ENCODE data around the gene HK1. TPM values are rescaled to one million over a fixed set of nuclear protein-coding genes. Genes with fewer than 3 reads are reported as not detected.

Gene HK1
- total RNA-seq, 2 experiments from 2014 or later = 13.1 to 31.5 TPM

- CTCF ChIA-PET (ENCODE audit: unreplicated experiment) = no interaction called here
- TF ChIP-seq, protein P1, sequence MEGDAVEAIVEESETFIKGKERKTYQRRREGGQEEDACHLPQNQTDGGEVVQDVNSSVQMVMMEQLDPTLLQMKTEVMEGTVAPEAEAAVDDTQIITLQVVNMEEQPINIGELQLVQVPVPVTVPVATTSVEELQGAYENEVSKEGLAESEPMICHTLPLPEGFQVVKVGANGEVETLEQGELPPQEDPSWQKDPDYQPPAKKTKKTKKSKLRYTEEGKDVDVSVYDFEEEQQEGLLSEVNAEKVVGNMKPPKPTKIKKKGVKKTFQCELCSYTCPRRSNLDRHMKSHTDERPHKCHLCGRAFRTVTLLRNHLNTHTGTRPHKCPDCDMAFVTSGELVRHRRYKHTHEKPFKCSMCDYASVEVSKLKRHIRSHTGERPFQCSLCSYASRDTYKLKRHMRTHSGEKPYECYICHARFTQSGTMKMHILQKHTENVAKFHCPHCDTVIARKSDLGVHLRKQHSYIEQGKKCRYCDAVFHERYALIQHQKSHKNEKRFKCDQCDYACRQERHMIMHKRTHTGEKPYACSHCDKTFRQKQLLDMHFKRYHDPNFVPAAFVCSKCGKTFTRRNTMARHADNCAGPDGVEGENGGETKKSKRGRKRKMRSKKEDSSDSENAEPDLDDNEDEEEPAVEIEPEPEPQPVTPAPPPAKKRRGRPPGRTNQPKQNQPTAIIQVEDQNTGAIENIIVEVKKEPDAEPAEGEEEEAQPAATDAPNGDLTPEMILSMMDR (conservative IDR thresholded peaks at IDR 0.05; ENCODE audit: low read length) = no peak
- no peak for TF ChIP-seq EZH2phosphoT487 (IDR thresholded peaks at IDR 0.05; ENCODE audit: borderline replicate concordance, low read depth, low read length)
- Histone ChIP-seq H3K4me1 (ENCODE audit: insufficient read depth, low read length, poor library complexity, severe bottlenecking) (peaks cover 10% of the 10 kb centered on the region), H3K9me2 (ENCODE audit: insufficient read depth, low read length) (no peaks in the 10 kb centered on the region), H2AFZ (ENCODE audit: low read length) (peak within 1 kb of the TSS; percentile 87; the same call in 1 of the 2 replicates), H3K9me3 (ENCODE audit: low read length) (no peaks in the 10 kb centered on the region), H3K79me2 (ENCODE audit: insufficient read depth, low read depth, low read length) (no peaks in the 10 kb centered on the region), H3K4me3 (ENCODE audit: low read depth, low read length, poor library complexity, severe bottlenecking) (peak within 1 kb of the TSS; percentile 70), H3K27ac (ENCODE audit: low read depth, low read length, poor library complexity, severe bottlenecking) (no peak within 1 kb of the TSS), H4K20me1 (ENCODE audit: insufficient read depth, low read length) (no peaks in the 10 kb centered on the region), H3K36me3 (ENCODE audit: insufficient read depth, low read length) (no peaks in the 10 kb centered on the region), H3K4me2 (ENCODE audit: low read length) (peak within 1 kb of the TSS; percentile 83)
- POLR2A ChIA-PET = no interaction called here
- intact Hi-C loops (cut with micrococcal nuclease; ENCODE audit: unreplicated experiment) = no loop called here
- peak; percentile 79 for DNase-seq (ENCODE audit: low spot score)
- BruUV-seq (replicated peaks) = no TSS peak
These were observed 173.0 kb downstream of the HK1 start, which contains the start of gene TSPAN15 for GRCh38 chr10:69451209-69451783. Gene TSPAN15 (plus strand): TSS chr10:69451465. CDS start chr10:69451595, 130 bp downstream.

Other genes starting within 250 kb of the HK1 start
- gene SRGN, start 190.4 kb upstream of the HK1 start, total RNA-seq (2014; rRNA removed; shearing (Covaris generic)) = 15.1 and 16.3 TPM in 2 replicates
- 5.8 and 9.1 TPM in 2 replicates for gene SRGN, start 190.4 kb upstream of the HK1 start, total RNA-seq (2022)
- gene VPS26A, start 154.3 kb upstream of the HK1 start, total RNA-seq (2014; rRNA removed; shearing (Covaris generic)) = 9.9 and 10.0 TPM in 2 replicates
- gene VPS26A, start 154.3 kb upstream of the HK1 start, total RNA-seq (2022) = 33.6 and 41.7 TPM in 2 replicates
- gene SUPV3L1, start 98.3 kb upstream of the HK1 start, total RNA-seq (2014; rRNA removed; shearing (Covaris generic)) = 26.5 and 27.0 TPM in 2 replicates
- 40.9 and 47.9 TPM in 2 replicates for gene SUPV3L1, start 98.3 kb upstream of the HK1 start, total RNA-seq (2022)
- not detected in 2 replicates for gene HKDC1, start 58.2 kb upstream of the HK1 start, total RNA-seq (2014; rRNA removed; shearing (Covaris generic))
- gene HKDC1, start 58.2 kb upstream of the HK1 start, total RNA-seq (2022) = not detected in 2 replicates
- not detected in 2 replicates for gene TACR2, start 138.4 kb downstream of the HK1 start, total RNA-seq (2014; rRNA removed; shearing (Covaris generic))
- gene TACR2, start 138.4 kb downstream of the HK1 start, total RNA-seq (2022) = not detected in 2 replicates
- 1.9 and 2.4 TPM in 2 replicates for gene TSPAN15, start 173.0 kb downstream of the HK1 start, total RNA-seq (2014; rRNA removed; shearing (Covaris generic))
- gene TSPAN15, start 173.0 kb downstream of the HK1 start, total RNA-seq (2022) = 3.1 and 4.0 TPM in 2 replicates